ENCODE measurements around the gene TAF9. TPM values are rescaled to one million over a fixed set of nuclear protein-coding genes. Genes with fewer than 3 reads are reported as not detected.
A peak's percentile ranks its signal among the peaks of the same experiment; 100 is the strongest.

The TAF9 gene
- total and polyA plus RNA-seq, 2 of the 13 experiments (the other 11 are each of a cell fraction or from before 2014, with no cell fraction given) = 113 to 218 TPM

GRCh38 chr5:69335341-69335935 lies 33.9 kb downstream of the TAF9 start:
- H3K4me2 ChIP-seq (ENCODE audit: low read depth, low read length) = peak overlapping the region; percentile 67
- 73% methylated on average over 7 of the region's 7 CpGs for WGBS (ENCODE audit: low lambda C conversion rate)
- H3K4me3 ChIP-seq (replicated peaks in 1 of 3; ENCODE audit: insufficient read depth in 1 of 3, low read depth in 2 of 3, low read length in 3 of 3) = no peak overlapping the region
- H2AFZ ChIP-seq (ENCODE audit: low read length) = no peak overlapping the region
- BruUV-seq (replicated peaks) = no TSS peak
- ChIA-PET POLR2A (interaction anchor here (0.7 to 3.5 kb wide), 6 partner anchors 10 to 242 kb away, joined by 3 to 27 read pairs (median 4); partner anchors contain the start of genes CCNB1, CDK7, RAD17 and SLC30A5), CTCF (ENCODE audit: low intra/inter-chr PET ratio, low total read pairs) (interaction anchor here (1.2 to 1.8 kb wide), 2 partner anchors 70 to 292 kb away, joined by 4 to 7 read pairs; no protein-coding TSS in a partner anchor)
- in situ Hi-C loops (cut with HindIII; ENCODE audit: extremely low pct_ligation_motif_present, low pct_unique_long_range_greater_than_20kb) (loop anchor here (10.0 kb wide), 2 partner anchors 61 to 241 kb away; partner anchors contain the start of gene SLC30A5), intact Hi-C loops (cut with micrococcal nuclease; ENCODE audit: unreplicated experiment) (loop anchor here (1.0 to 2.0 kb wide), 2 partner anchors 69 to 243 kb away; no protein-coding TSS in a partner anchor)
- H3K79me2 ChIP-seq (ENCODE audit: insufficient read depth, low read length) = no peaks in the 10 kb centered on the region
- H3K9ac ChIP-seq (ENCODE audit: insufficient read depth, low read depth, low read length) = no peak overlapping the region
- no peaks in the 10 kb centered on the region for H4K20me1 ChIP-seq (ENCODE audit: insufficient read depth, low read length)
- DNase-seq (ENCODE audit: low spot score) (no peak), FAIRE-seq (no peak), ATAC-seq (no peak)
- H3K36me3 ChIP-seq (replicated peaks in 1 of 2; ENCODE audit: control insufficient read depth in 1 of 2, insufficient read depth in 2 of 2, low read length in 2 of 2) = no peaks in the 10 kb centered on the region
- no peaks in the 10 kb centered on the region; a peak in 1 of 5 replicates for H3K27me3 ChIP-seq (ENCODE audit: control insufficient read depth in 1 of 2, insufficient read depth in 2 of 2, low read length in 2 of 2)
- no peaks in the 10 kb centered on the region for H3K9me3 ChIP-seq (ENCODE audit: low read length)
- H3K4me1 ChIP-seq (ENCODE audit: insufficient read depth, low read length) = peaks cover 49% of the 10 kb centered on the region
- TF ChIP-seq DMTF1 (CRISPR knock-in tag; IDR thresholded peaks at IDR 0.05) (no peak), POGK (CRISPR knock-in tag; conservative IDR thresholded peaks at IDR 0.05) (no peak), ZNF136 (CRISPR knock-in tag; IDR thresholded peaks at IDR 0.05; ENCODE audit: low read depth) (no peak), ZNF251 (CRISPR knock-in tag; IDR thresholded peaks at IDR 0.05) (no peak), SIX4 (CRISPR knock-in tag; IDR thresholded peaks at IDR 0.05) (no peak), KMT2B (CRISPR knock-in tag; IDR thresholded peaks at IDR 0.05) (no peak), ZNF75D (CRISPR knock-in tag; IDR thresholded peaks at IDR 0.05; ENCODE audit: borderline replicate concordance) (no peak), DR1 (CRISPR knock-in tag; IDR thresholded peaks at IDR 0.05) (no peak), DPF2 (CRISPR knock-in tag; IDR thresholded peaks at IDR 0.05; ENCODE audit: borderline replicate concordance, low read depth) (no peak), TFE3 (CRISPR knock-in tag; IDR thresholded peaks at IDR 0.05) (no peak), LCORL (IDR thresholded peaks at IDR 0.05) (no peak), LCORL (CRISPR knock-in tag; IDR thresholded peaks at IDR 0.05) (no peak), ZSCAN5A (CRISPR knock-in tag; IDR thresholded peaks at IDR 0.05; ENCODE audit: borderline replicate concordance) (no peak), NFKBIZ (CRISPR knock-in tag; IDR thresholded peaks at IDR 0.05) (no peak), KLF6 (CRISPR knock-in tag; IDR thresholded peaks at IDR 0.05) (no peak)
- H3K27ac ChIP-seq (ENCODE audit: extremely low read length, insufficient read depth, low read length) = no peak overlapping the region
